ENCODE measurements around the gene FRMD3.

The FRMD3 gene

GRCh38 chr9:83458530-83458929 lies 79.7 kb downstream of the FRMD3 start:
- WGBS, 2 experiments (ENCODE audit: insufficient coverage in 2 of 2): 89% methylated on average over 2 of the region's 2 CpGs; no CpG with 5 or more reads in 1 of the 2 experiments
- Histone ChIP-seq H3K36me3 (ENCODE audit: control insufficient read depth, insufficient read depth, low read length) (no peaks in the 10 kb centered on the region), H3K9me3 (ENCODE audit: control insufficient read depth, low read length) (no peaks in the 10 kb centered on the region), H3K4me1 (ENCODE audit: control insufficient read depth, insufficient read depth, low read length, poor library complexity, severe bottlenecking) (no peaks in the 10 kb centered on the region), H3K27ac (ENCODE audit: low read depth, low read length, severe bottlenecking) (no peak overlapping the region), H3K4me3 (ENCODE audit: extremely low read depth, insufficient read depth, low read length, poor library complexity, severe bottlenecking) (no peak overlapping the region)

- H3K4me1 ChIP-seq (ENCODE audit: control insufficient read depth, insufficient read depth, low read length, poor library complexity, severe bottlenecking): no peaks in the 10 kb centered on the region
- no peaks in the 10 kb centered on the region for H3K36me3 ChIP-seq (ENCODE audit: control insufficient read depth, insufficient read depth, low read length)
- no peak overlapping the region for H3K4me3 ChIP-seq (ENCODE audit: extremely low read depth, insufficient read depth, low read length, poor library complexity, severe bottlenecking)
- WGBS, 2 experiments (ENCODE audit: insufficient coverage in 2 of 2): 100% methylated on average over 1 of the region's 3 CpGs; no CpG with 5 or more reads in 1 of the 2 experiments
- H3K27ac ChIP-seq (ENCODE audit: low read depth, low read length, severe bottlenecking): no peak overlapping the region
- no peaks in the 10 kb centered on the region for H3K9me3 ChIP-seq (ENCODE audit: control insufficient read depth, low read length)
Measured at GRCh38 chr9:83457005-83457404, 81.2 kb downstream of the FRMD3 start.

GRCh38 chr9:83456226-83456625 lies 82.0 kb downstream of the FRMD3 start:
- H3K27ac ChIP-seq (ENCODE audit: low read depth, low read length, severe bottlenecking): no peak overlapping the region
- no peaks in the 10 kb centered on the region for H3K36me3 ChIP-seq (ENCODE audit: control insufficient read depth, insufficient read depth, low read length)
- H3K9me3 ChIP-seq (ENCODE audit: control insufficient read depth, low read length): no peaks in the 10 kb centered on the region
- no peak overlapping the region for H3K4me3 ChIP-seq (ENCODE audit: extremely low read depth, insufficient read depth, low read length, poor library complexity, severe bottlenecking)
- H3K4me1 ChIP-seq (ENCODE audit: control insufficient read depth, insufficient read depth, low read length, poor library complexity, severe bottlenecking): no peaks in the 10 kb centered on the region
- no CpG with 5 or more reads among the region's 2 CpGs for WGBS, 2 experiments (ENCODE audit: insufficient coverage in 2 of 2)

GRCh38 chr9:83454076-83454475 lies 84.1 kb downstream of the FRMD3 start:
- Histone ChIP-seq H3K27ac (ENCODE audit: low read depth, low read length, severe bottlenecking) (no peak overlapping the region), H3K36me3 (ENCODE audit: control insufficient read depth, insufficient read depth, low read length) (no peaks in the 10 kb centered on the region), H3K9me3 (ENCODE audit: control insufficient read depth, low read length) (no peaks in the 10 kb centered on the region), H3K4me3 (ENCODE audit: extremely low read depth, insufficient read depth, low read length, poor library complexity, severe bottlenecking) (no peak overlapping the region), H3K4me1 (ENCODE audit: control insufficient read depth, insufficient read depth, low read length, poor library complexity, severe bottlenecking) (no peaks in the 10 kb centered on the region)

GRCh38 chr9:83451308-83451707 lies 86.9 kb downstream of the FRMD3 start:
- Histone ChIP-seq H3K9me3 (ENCODE audit: control insufficient read depth, low read length) (no peaks in the 10 kb centered on the region), H3K4me3 (ENCODE audit: extremely low read depth, insufficient read depth, low read length, poor library complexity, severe bottlenecking) (no peak overlapping the region), H3K27ac (ENCODE audit: low read depth, low read length, severe bottlenecking) (no peak overlapping the region), H3K4me1 (ENCODE audit: control insufficient read depth, insufficient read depth, low read length, poor library complexity, severe bottlenecking) (no peaks in the 10 kb centered on the region), H3K36me3 (ENCODE audit: control insufficient read depth, insufficient read depth, low read length) (no peaks in the 10 kb centered on the region)
- WGBS, 2 experiments (ENCODE audit: insufficient coverage in 2 of 2): 78 to 100% methylated on average over 2 to 4 of the region's 4 CpGs

GRCh38 chr9:83449983-83450382 lies 88.2 kb downstream of the FRMD3 start:
- Histone ChIP-seq H3K9me3 (ENCODE audit: control insufficient read depth, low read length) (no peaks in the 10 kb centered on the region), H3K4me1 (ENCODE audit: control insufficient read depth, insufficient read depth, low read length, poor library complexity, severe bottlenecking) (no peaks in the 10 kb centered on the region), H3K4me3 (ENCODE audit: extremely low read depth, insufficient read depth, low read length, poor library complexity, severe bottlenecking) (no peak overlapping the region), H3K36me3 (ENCODE audit: control insufficient read depth, insufficient read depth, low read length) (no peaks in the 10 kb centered on the region), H3K27ac (ENCODE audit: low read depth, low read length, severe bottlenecking) (no peak overlapping the region)
- 95 to 100% methylated on average over 3 to 5 of the region's 6 CpGs for WGBS, 2 experiments (ENCODE audit: insufficient coverage in 2 of 2)

GRCh38 chr9:83449166-83449565 lies 89.0 kb downstream of the FRMD3 start:
- Histone ChIP-seq H3K36me3 (ENCODE audit: control insufficient read depth, insufficient read depth, low read length) (no peaks in the 10 kb centered on the region), H3K4me1 (ENCODE audit: control insufficient read depth, insufficient read depth, low read length, poor library complexity, severe bottlenecking) (no peaks in the 10 kb centered on the region), H3K4me3 (ENCODE audit: extremely low read depth, insufficient read depth, low read length, poor library complexity, severe bottlenecking) (no peak overlapping the region), H3K27ac (ENCODE audit: low read depth, low read length, severe bottlenecking) (no peak overlapping the region), H3K9me3 (ENCODE audit: control insufficient read depth, low read length) (no peaks in the 10 kb centered on the region)
- 100% methylated on average over 3 to 5 of the region's 5 CpGs for whole genome bisulfite sequencing, 2 experiments (ENCODE audit: insufficient coverage in 2 of 2)

- WGBS, 2 experiments (ENCODE audit: insufficient coverage in 2 of 2): 92 to 100% methylated on average over 4 to 5 of the region's 5 CpGs
- no peak overlapping the region for H3K27ac ChIP-seq (ENCODE audit: low read depth, low read length, severe bottlenecking)
- no peaks in the 10 kb centered on the region for H3K9me3 ChIP-seq (ENCODE audit: control insufficient read depth, low read length)
- no peaks in the 10 kb centered on the region for H3K4me1 ChIP-seq (ENCODE audit: control insufficient read depth, insufficient read depth, low read length, poor library complexity, severe bottlenecking)
- H3K36me3 ChIP-seq (ENCODE audit: control insufficient read depth, insufficient read depth, low read length): no peaks in the 10 kb centered on the region
- H3K4me3 ChIP-seq (ENCODE audit: extremely low read depth, insufficient read depth, low read length, poor library complexity, severe bottlenecking): no peak overlapping the region
Measured at GRCh38 chr9:83448626-83449025, 89.6 kb downstream of the FRMD3 start.

- Histone ChIP-seq H3K36me3 (ENCODE audit: control insufficient read depth, insufficient read depth, low read length) (no peaks in the 10 kb centered on the region), H3K4me3 (ENCODE audit: extremely low read depth, insufficient read depth, low read length, poor library complexity, severe bottlenecking) (no peak overlapping the region), H3K27ac (ENCODE audit: low read depth, low read length, severe bottlenecking) (no peak overlapping the region), H3K9me3 (ENCODE audit: control insufficient read depth, low read length) (no peaks in the 10 kb centered on the region), H3K4me1 (ENCODE audit: control insufficient read depth, insufficient read depth, low read length, poor library complexity, severe bottlenecking) (no peaks in the 10 kb centered on the region)
- 93 to 95% methylated on average over 8 of the region's 8 CpGs for WGBS, 2 experiments (ENCODE audit: insufficient coverage in 2 of 2)
Measured at GRCh38 chr9:83447351-83447750, 90.8 kb downstream of the FRMD3 start.

- no peaks in the 10 kb centered on the region for H3K36me3 ChIP-seq (ENCODE audit: control insufficient read depth, insufficient read depth, low read length)
- H3K4me3 ChIP-seq (ENCODE audit: extremely low read depth, insufficient read depth, low read length, poor library complexity, severe bottlenecking): no peak overlapping the region
- WGBS, 2 experiments (ENCODE audit: insufficient coverage in 2 of 2): 80 to 94% methylated on average over 5 to 6 of the region's 6 CpGs
- H3K9me3 ChIP-seq (ENCODE audit: control insufficient read depth, low read length): no peaks in the 10 kb centered on the region
- H3K4me1 ChIP-seq (ENCODE audit: control insufficient read depth, insufficient read depth, low read length, poor library complexity, severe bottlenecking): no peaks in the 10 kb centered on the region
- no peak overlapping the region for H3K27ac ChIP-seq (ENCODE audit: low read depth, low read length, severe bottlenecking)
Measured at GRCh38 chr9:83445703-83446265, 92.4 kb downstream of the FRMD3 start.

- H3K27ac ChIP-seq (ENCODE audit: low read depth, low read length, severe bottlenecking): no peak overlapping the region
- no peaks in the 10 kb centered on the region for H3K4me1 ChIP-seq (ENCODE audit: control insufficient read depth, insufficient read depth, low read length, poor library complexity, severe bottlenecking)
- H3K36me3 ChIP-seq (ENCODE audit: control insufficient read depth, insufficient read depth, low read length): no peaks in the 10 kb centered on the region
- H3K4me3 ChIP-seq (ENCODE audit: extremely low read depth, insufficient read depth, low read length, poor library complexity, severe bottlenecking): no peak overlapping the region
- 92 to 100% methylated on average over 2 to 3 of the region's 4 CpGs for WGBS, 2 experiments (ENCODE audit: insufficient coverage in 2 of 2)
- no peaks in the 10 kb centered on the region for H3K9me3 ChIP-seq (ENCODE audit: control insufficient read depth, low read length)
Measured at GRCh38 chr9:83444110-83444509, 94.1 kb downstream of the FRMD3 start.

Data from mesodermal cell (in vitro differentiated cells).